Coronary artery (tissue), 2 donors: Measurements from ENCODE around the gene ASB7.

ENCODE experiments used
- DNase-seq: peaks from one replicate; pipeline ENCODE4 v3.0.0-alpha.2; 2017; ENCODE audit warnings: low spot score
- H3K27ac ChIP-seq, 2 donors: fragments of 200-600 bp; sonication (generic); one replicate each; pipeline ENCODE4 v1.5.1; 2016 to 2019
- H3K4me3 ChIP-seq: fragments of 200-600 bp; sonication (generic); 2 replicates; pipeline ENCODE4 v1.5.1; 2016; ENCODE audit warnings: mild to moderate bottlenecking, moderate library complexity
- TF ChIP-seq, protein P1 (sequence below): fragments of 200-600 bp; sonication (generic); IDR thresholded peaks from one replicate; pipeline ENCODE4 v1.5.1; 2019; ENCODE audit warnings: antibody characterized with exemption

ASB7 gene

DNA sequence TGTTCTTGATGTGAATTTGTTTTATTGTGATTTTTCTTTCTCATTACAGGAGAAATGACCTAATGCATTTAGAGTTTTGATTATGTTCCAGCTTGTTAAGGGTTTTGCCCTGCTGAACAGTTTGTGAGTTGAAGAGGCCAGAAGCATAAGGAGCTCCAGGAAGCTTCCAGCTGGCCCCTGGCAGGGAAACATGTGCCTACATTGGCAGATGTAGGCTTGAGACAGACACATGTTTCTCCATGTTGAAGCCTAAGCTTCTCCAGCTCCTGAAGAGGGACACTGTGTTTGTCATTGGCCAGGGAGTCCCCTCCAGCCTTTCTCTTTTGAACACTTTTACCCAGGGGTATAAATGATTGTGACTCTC lies 88.4 kb downstream of the ASB7 start:
- no peak overlapping the region for H3K27ac ChIP-seq
- peak; percentile 21 for DNase-seq
- H3K4me3 ChIP-seq: no peak overlapping the region
- TF ChIP-seq, protein P1, sequence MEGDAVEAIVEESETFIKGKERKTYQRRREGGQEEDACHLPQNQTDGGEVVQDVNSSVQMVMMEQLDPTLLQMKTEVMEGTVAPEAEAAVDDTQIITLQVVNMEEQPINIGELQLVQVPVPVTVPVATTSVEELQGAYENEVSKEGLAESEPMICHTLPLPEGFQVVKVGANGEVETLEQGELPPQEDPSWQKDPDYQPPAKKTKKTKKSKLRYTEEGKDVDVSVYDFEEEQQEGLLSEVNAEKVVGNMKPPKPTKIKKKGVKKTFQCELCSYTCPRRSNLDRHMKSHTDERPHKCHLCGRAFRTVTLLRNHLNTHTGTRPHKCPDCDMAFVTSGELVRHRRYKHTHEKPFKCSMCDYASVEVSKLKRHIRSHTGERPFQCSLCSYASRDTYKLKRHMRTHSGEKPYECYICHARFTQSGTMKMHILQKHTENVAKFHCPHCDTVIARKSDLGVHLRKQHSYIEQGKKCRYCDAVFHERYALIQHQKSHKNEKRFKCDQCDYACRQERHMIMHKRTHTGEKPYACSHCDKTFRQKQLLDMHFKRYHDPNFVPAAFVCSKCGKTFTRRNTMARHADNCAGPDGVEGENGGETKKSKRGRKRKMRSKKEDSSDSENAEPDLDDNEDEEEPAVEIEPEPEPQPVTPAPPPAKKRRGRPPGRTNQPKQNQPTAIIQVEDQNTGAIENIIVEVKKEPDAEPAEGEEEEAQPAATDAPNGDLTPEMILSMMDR: no peak

DNA sequence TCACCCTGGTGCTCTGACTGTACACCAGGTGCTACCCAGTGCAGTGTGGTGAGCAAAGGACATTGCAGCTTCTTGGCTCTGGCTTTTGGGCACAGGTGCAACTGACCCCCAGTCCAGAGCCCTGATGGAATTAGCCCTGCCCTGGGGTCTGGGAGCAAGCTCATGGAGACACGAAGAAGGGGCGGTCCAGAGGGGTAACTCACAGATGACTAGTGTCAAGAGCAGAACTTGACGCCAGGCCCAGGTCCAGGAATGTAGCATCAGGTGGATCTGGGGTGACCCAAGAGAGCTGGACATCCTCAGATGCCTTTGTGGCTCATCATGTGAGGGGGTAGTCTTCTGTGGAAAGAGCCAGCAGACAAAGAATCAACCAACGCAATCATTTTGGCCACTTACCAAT lies 88.9 kb downstream of the ASB7 start:
- DNase-seq: peak; percentile 33
- Histone ChIP-seq H3K27ac (no peak overlapping the region), H3K4me3 (no peak overlapping the region)
- TF ChIP-seq, protein P1: no peak

DNA sequence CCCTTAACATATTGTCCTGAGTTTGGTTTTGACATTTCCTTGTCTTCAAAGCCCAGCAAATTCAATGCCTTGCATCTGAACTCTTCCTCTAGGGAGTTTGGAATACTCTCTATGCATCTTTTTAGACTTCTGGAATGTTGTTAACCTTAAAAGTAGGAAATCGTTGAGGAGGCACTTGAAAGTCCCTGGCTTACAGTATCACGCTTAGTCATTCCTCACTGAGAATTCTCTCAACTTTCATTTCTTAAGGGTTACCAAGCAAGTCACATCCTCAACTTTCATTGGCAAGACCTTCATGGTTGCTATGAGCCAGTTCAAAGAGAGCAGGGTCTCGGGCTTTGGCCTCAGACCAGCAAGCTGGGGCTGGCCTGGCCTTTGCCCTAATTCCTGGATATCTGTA lies 89.9 kb downstream of the ASB7 start:
- Histone ChIP-seq H3K4me3 (no peak overlapping the region), H3K27ac (no peak overlapping the region)
- no peak for DNase-seq
- TF ChIP-seq, protein P1: no peak

DNA sequence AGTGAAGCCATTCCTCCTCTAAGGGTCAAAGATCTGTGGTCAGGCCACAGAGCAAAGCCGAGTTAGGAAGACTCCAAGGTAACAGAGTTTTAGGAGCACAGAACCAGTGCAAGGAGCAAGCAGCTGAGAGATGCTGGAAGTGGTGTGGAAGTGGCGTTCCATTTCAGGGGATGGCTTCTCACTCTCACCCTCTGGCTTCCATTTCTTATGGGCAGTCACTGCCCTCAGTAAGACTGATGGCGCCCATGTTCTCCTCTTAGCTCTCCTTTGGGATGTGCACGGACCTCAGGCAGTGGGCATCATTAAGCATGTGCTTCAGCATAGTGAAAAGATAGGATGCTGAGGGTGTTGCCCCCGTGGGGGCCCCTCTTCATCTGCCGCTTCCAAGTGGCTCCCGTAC lies 90.3 kb downstream of the ASB7 start:
- Histone ChIP-seq H3K27ac (no peak overlapping the region), H3K4me3 (no peak overlapping the region)
- DNase-seq: peak; percentile 56
- TF ChIP-seq, protein P1: no peak

DNA sequence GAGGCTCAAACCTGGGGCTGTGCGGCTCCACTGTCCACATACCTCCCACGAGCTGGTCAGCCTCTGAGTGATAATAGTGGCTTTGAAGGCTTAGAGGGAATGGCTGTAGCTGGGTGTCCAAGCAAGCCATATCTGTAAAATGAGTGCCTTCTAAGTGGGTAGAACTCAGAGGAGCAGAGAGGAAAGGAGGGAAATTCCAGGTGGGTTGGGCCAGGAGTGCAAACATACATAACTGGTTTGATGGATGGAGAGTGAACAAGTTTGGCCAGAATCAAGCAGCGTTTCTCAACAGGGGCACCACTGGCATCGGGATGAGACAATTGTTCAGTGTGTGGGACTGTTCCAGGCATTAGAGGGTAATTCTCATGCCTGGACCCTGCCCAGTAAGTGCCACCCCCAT lies 91.1 kb downstream of the ASB7 start:
- DNase-seq: no peak
- H3K27ac ChIP-seq: no peak overlapping the region
- no peak overlapping the region for H3K4me3 ChIP-seq
- TF ChIP-seq, protein P1: no peak

DNA sequence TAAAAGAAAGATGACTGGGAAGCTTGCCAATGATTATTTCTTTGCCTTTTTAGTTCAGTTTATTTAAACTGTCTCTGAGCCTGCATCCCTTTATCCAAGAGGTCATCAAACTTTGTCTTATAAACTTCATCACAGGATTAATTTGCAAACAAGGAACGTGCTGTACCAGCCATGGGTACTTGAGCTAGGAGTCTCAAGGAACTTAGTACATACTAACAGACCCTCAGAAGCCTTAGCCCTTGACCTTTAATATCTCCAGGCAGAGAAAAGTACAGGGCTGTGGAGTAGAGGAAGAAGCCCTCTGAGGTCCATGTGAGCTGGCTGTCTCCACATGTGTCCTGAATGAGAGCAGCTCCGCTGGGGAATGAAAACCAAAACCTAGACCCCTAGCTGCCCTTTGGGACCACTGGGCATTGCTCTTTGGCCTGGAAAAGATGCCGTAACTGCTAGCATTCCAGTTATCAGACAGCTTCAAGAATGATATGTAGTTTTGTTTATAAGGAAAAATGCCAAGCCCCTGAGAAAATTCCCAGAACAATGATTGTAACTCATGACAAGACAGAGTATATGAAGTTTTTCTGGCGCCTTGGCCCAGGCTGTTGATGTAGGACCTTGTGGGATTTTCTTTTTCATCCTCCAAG lies 92.1 kb downstream of the ASB7 start:
- H3K27ac ChIP-seq: peak overlapping the region in 1 of 2 donors; percentile 55
- peak; percentile 52 for DNase-seq
- TF ChIP-seq, protein P1: no peak
- no peak overlapping the region for H3K4me3 ChIP-seq

DNA sequence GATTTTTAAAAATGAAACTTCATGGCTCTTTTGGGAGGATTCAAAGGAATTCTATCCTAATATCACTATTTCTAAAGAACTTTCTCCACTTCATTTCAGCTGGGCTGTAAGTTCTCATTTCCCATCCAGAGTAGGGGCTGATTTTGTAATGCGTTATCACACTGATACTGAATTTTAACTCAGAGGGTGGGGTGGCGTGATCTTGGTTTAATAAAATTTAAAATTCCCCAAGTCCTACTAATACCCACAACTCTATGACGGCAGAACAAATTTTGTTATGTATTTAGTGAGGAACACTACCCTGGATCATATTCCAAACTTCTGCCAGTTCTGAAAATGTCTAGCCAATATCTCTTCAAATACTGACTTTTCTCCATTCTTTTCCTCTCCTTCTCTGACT lies 92.7 kb downstream of the ASB7 start:
- H3K27ac ChIP-seq: peak overlapping the region in 1 of 2 donors; percentile 55

More for the DNA sequence above, 92.7 kb downstream of the ASB7 start:
- DNase-seq: no peak
- TF ChIP-seq, protein P1: no peak
- no peak overlapping the region for H3K4me3 ChIP-seq
